HepG2 (cell line): ENCODE results near the gene CERT1. TPM values are rescaled to one million over a fixed set of nuclear protein-coding genes. Genes with fewer than 3 reads are reported as not detected.
A peak's percentile ranks its signal among the peaks of the same experiment; 100 is the strongest.

Experiments
- DNMT1 ChIP-seq: sonication (generic); formaldehyde crosslinking; IDR thresholded peaks from 2 replicates; pipeline ENCODE4 v1.5.1; 2020; ENCODE audit warnings: mild to moderate bottlenecking, missing genetic modification reagents
- HMG20B ChIP-seq: conservative IDR thresholded peaks from 2 replicates; pipeline ENCODE4 v1.6.1; 2016; ENCODE audit warnings: missing genetic modification reagents, missing compliant biosample characterization
- KLF16 ChIP-seq, 2 experiments: sonication (generic) in 1 of 2; formaldehyde crosslinking in 1 of 2; IDR thresholded peaks; 2 replicates each; pipeline versions ENCODE4 v1.6.1 to v1.8.0; 2016 to 2023; ENCODE audit warnings: missing genetic modification reagents in 2 of 2, missing compliant biosample characterization in 1 of 2
- MTA3 ChIP-seq: sonication (generic); formaldehyde crosslinking; IDR thresholded peaks from 2 replicates; pipeline ENCODE4 v1.4.0; 2020; ENCODE audit warnings: missing genetic modification reagents
- SALL2 ChIP-seq: sonication (generic); formaldehyde crosslinking; IDR thresholded peaks from 2 replicates; pipeline ENCODE4 v1.8.1; 2023; ENCODE audit warnings: mild to moderate bottlenecking, missing genetic modification reagents, inconsistent platforms
- TBL1XR1 ChIP-seq: fragments of 150-350 bp; IDR thresholded peaks from 2 replicates; pipeline ENCODE4 v1.6.1; 2014; ENCODE audit warnings: borderline replicate concordance, low read length; ENCODE audit not compliant: partially characterized antibody
- YEATS2 ChIP-seq: sonication (generic); formaldehyde crosslinking; IDR thresholded peaks from 2 replicates; pipeline ENCODE4 v1.4.0; 2020; ENCODE audit warnings: missing genetic modification reagents, borderline replicate concordance
- ZFP36L1 ChIP-seq: sonication (generic); formaldehyde crosslinking; IDR thresholded peaks from 2 replicates; pipeline ENCODE4 v1.8.0; 2022; ENCODE audit warnings: mild to moderate bottlenecking, missing genetic modification reagents, moderate library complexity
- ZNF326 ChIP-seq: sonication (generic); formaldehyde crosslinking; IDR thresholded peaks from 2 replicates; pipeline ENCODE4 v1.4.0; 2020; ENCODE audit warnings: missing genetic modification reagents, borderline replicate concordance
- ZNF598 ChIP-seq: sonication (generic); formaldehyde crosslinking; IDR thresholded peaks from 2 replicates; pipeline ENCODE4 v1.5.1; 2020; ENCODE audit warnings: mild to moderate bottlenecking, missing genetic modification reagents, borderline replicate concordance
- ZNF7 ChIP-seq: IDR thresholded peaks from 2 replicates; pipeline ENCODE4 v1.6.1; 2016; ENCODE audit warnings: missing biosample characterization, missing genetic modification reagents
- ZNF777 ChIP-seq: sonication (generic); formaldehyde crosslinking; IDR thresholded peaks from 2 replicates; pipeline ENCODE4 v1.4.0; 2020; ENCODE audit warnings: missing genetic modification reagents
- polyA plus RNA-seq, 8 experiments: library from polyadenylated mRNA; depleted of rRNA in 3 of 8; stranded (reverse) in 7 of 8; unstranded in 1 of 8; fragments of >200 nt; fragmentation: Illumina TruSeq in 4 of 8; extraction: Trizol in 4 of 8; gene quantifications; 2 replicates each; pipeline versions ENCODE4 v1.2.1 to v1.2.3, GENCODE V29; 2011 to 2016; ENCODE audit warnings: low read depth in 4 of 8, missing spikeins in 1 of 8, mixed read lengths in 1 of 8; ENCODE audit not compliant: insufficient read depth in 1 of 8
- total RNA-seq, 5 experiments: library from RNA; depleted of rRNA; stranded (reverse); fragments of >200 nt; fragmentation: Illumina TruSeq; extraction: Trizol; gene quantifications; 2 replicates each; pipeline ENCODE4 v1.2.3, GENCODE V29; 2016; ENCODE audit warnings: low read depth in 1 of 5
- TF ChIP-seq, protein P1 (sequence below): sonication (generic); formaldehyde crosslinking; IDR thresholded peaks from 2 replicates; pipeline ENCODE4 v1.4.0; 2020; ENCODE audit warnings: mild to moderate bottlenecking, missing genetic modification reagents
- TF ChIP-seq, protein P2 (sequence below): sonication (generic); formaldehyde crosslinking; IDR thresholded peaks from 2 replicates; pipeline ENCODE4 v1.5.1; 2020; ENCODE audit warnings: mild to moderate bottlenecking, missing genetic modification reagents, moderate library complexity
- TF ChIP-seq, protein P3 (sequence below): sonication (generic); formaldehyde crosslinking; IDR thresholded peaks from 2 replicates; pipeline ENCODE4 v1.4.0; 2020; ENCODE audit warnings: missing genetic modification reagents
- TF ChIP-seq, protein P4 (sequence below): sonication (generic); formaldehyde crosslinking; IDR thresholded peaks from 2 replicates; pipeline ENCODE4 v1.5.0; 2020; ENCODE audit warnings: missing genetic modification reagents, mild to moderate bottlenecking, borderline replicate concordance
- TF ChIP-seq, protein P5 (sequence below): sonication (generic); formaldehyde crosslinking; IDR thresholded peaks from 2 replicates; pipeline ENCODE4 v1.4.0; 2020; ENCODE audit warnings: mild to moderate bottlenecking, missing genetic modification reagents

The CERT1 gene
- total and polyA plus RNA-seq, 2 of the 13 experiments (the other 11 are each of a cell fraction or from before 2014, with no cell fraction given) = 8.2 to 12.7 TPM

DNA sequence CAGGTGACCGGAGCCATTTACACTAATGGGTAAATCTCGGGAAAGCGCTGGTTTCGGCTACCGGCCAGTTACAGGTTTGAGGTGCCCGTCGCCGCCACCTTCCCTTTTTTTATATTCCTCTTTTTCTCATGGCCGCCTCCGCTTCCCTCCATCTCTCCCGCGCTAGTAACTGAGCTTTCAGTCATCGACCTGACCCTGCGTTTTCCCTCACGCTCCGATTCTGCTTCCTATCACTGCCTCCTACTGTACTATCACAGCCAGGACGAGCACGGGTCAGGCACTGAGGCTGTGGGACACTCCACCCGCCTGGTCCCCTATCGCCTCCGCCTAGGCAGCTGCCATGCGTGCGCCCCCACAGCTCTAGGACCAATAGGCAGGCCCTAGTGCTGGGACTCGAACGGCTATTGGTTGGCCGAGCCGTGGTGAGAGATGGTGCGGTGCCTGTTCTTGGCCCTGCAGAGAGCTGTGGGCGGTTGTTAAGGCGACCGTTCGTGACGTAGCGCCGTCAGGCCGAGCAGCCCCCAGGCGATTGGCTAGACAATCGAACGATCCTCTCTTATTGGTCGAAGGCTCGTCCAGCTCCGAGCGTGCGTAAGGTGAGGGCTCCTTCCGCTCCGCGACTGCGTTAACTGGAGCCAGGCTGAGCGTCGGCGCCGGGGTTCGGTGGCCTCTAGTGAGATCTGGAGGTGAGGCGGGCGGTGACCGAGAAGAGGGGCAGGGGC is 174.7 kb downstream of the CERT1 start, which contains the start of gene HMGCR (continued):
- TF ChIP-seq, protein P1, sequence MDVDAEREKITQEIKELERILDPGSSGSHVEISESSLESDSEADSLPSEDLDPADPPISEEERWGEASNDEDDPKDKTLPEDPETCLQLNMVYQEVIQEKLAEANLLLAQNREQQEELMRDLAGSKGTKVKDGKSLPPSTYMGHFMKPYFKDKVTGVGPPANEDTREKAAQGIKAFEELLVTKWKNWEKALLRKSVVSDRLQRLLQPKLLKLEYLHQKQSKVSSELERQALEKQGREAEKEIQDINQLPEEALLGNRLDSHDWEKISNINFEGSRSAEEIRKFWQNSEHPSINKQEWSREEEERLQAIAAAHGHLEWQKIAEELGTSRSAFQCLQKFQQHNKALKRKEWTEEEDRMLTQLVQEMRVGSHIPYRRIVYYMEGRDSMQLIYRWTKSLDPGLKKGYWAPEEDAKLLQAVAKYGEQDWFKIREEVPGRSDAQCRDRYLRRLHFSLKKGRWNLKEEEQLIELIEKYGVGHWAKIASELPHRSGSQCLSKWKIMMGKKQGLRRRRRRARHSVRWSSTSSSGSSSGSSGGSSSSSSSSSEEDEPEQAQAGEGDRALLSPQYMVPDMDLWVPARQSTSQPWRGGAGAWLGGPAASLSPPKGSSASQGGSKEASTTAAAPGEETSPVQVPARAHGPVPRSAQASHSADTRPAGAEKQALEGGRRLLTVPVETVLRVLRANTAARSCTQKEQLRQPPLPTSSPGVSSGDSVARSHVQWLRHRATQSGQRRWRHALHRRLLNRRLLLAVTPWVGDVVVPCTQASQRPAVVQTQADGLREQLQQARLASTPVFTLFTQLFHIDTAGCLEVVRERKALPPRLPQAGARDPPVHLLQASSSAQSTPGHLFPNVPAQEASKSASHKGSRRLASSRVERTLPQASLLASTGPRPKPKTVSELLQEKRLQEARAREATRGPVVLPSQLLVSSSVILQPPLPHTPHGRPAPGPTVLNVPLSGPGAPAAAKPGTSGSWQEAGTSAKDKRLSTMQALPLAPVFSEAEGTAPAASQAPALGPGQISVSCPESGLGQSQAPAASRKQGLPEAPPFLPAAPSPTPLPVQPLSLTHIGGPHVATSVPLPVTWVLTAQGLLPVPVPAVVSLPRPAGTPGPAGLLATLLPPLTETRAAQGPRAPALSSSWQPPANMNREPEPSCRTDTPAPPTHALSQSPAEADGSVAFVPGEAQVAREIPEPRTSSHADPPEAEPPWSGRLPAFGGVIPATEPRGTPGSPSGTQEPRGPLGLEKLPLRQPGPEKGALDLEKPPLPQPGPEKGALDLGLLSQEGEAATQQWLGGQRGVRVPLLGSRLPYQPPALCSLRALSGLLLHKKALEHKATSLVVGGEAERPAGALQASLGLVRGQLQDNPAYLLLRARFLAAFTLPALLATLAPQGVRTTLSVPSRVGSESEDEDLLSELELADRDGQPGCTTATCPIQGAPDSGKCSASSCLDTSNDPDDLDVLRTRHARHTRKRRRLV (CRISPR knock-in tag) = 0 out of 2 replicates have a peak, but pooled peaks have one; percentile 48
- TF ChIP-seq ZFP36L1 (CRISPR knock-in tag) (peak; percentile 90; the same call in 1 of the 2 replicates), ZNF7 (CRISPR knock-in tag) (no peak), SALL2 (CRISPR knock-in tag) (peak; percentile 90), ZNF326 (no peak), TBL1XR1 (peak; percentile 8), DNMT1 (peak; percentile 29; the same call in 1 of the 2 replicates), ZNF777 (peak; percentile 30; the same call in 1 of the 2 replicates), YEATS2 (CRISPR knock-in tag) (peak; percentile 71; the same call in 1 of the 2 replicates), MTA3 (no peak), HMG20B (peak; percentile 77), ZNF598 (CRISPR knock-in tag) (peak; percentile 41; the same call in 1 of the 2 replicates), KLF16 (CRISPR knock-in tag; IDR thresholded peaks at IDR 0.05) (peak in 1 of 2 experiments; percentile 37; a peak in 2 of 4 replicates)
- TF ChIP-seq, protein P2, sequence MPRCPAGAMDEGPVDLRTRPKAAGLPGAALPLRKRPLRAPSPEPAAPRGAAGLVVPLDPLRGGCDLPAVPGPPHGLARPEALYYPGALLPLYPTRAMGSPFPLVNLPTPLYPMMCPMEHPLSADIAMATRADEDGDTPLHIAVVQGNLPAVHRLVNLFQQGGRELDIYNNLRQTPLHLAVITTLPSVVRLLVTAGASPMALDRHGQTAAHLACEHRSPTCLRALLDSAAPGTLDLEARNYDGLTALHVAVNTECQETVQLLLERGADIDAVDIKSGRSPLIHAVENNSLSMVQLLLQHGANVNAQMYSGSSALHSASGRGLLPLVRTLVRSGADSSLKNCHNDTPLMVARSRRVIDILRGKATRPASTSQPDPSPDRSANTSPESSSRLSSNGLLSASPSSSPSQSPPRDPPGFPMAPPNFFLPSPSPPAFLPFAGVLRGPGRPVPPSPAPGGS = peak; percentile 39; the same call in 1 of the 2 replicates
- TF ChIP-seq, protein P3, sequence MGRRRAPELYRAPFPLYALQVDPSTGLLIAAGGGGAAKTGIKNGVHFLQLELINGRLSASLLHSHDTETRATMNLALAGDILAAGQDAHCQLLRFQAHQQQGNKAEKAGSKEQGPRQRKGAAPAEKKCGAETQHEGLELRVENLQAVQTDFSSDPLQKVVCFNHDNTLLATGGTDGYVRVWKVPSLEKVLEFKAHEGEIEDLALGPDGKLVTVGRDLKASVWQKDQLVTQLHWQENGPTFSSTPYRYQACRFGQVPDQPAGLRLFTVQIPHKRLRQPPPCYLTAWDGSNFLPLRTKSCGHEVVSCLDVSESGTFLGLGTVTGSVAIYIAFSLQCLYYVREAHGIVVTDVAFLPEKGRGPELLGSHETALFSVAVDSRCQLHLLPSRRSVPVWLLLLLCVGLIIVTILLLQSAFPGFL (CRISPR knock-in tag) = no peak
- TF ChIP-seq, protein P4, sequence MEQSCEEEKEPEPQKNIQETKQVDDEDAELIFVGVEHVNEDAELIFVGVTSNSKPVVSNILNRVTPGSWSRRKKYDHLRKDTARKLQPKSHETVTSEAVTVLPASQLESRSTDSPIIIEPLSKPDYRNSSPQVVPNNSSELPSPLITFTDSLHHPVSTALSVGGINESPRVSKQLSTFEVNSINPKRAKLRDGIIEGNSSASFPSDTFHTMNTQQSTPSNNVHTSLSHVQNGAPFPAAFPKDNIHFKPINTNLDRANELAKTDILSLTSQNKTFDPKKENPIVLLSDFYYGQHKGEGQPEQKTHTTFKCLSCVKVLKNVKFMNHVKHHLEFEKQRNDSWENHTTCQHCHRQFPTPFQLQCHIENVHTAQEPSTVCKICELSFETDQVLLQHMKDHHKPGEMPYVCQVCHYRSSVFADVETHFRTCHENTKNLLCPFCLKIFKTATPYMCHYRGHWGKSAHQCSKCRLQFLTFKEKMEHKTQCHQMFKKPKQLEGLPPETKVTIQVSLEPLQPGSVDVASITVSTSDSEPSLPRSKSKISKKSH (CRISPR knock-in tag) = peak; percentile 72; the same call in 1 of the 2 replicates
- TF ChIP-seq, protein P5, sequence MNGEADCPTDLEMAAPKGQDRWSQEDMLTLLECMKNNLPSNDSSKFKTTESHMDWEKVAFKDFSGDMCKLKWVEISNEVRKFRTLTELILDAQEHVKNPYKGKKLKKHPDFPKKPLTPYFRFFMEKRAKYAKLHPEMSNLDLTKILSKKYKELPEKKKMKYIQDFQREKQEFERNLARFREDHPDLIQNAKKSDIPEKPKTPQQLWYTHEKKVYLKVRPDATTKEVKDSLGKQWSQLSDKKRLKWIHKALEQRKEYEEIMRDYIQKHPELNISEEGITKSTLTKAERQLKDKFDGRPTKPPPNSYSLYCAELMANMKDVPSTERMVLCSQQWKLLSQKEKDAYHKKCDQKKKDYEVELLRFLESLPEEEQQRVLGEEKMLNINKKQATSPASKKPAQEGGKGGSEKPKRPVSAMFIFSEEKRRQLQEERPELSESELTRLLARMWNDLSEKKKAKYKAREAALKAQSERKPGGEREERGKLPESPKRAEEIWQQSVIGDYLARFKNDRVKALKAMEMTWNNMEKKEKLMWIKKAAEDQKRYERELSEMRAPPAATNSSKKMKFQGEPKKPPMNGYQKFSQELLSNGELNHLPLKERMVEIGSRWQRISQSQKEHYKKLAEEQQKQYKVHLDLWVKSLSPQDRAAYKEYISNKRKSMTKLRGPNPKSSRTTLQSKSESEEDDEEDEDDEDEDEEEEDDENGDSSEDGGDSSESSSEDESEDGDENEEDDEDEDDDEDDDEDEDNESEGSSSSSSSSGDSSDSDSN = peak; percentile 71
